MM.1S (cell line): Measurements from ENCODE around the gene HPSE2.
"Not testable (repeated sequence)": the region's sequence is repeated elsewhere in the genome, so short reads cannot be mapped to it uniquely, and the experiment has no call there.

Experiments used
- DNase-seq: peaks from one replicate; pipeline ENCODE4 v3.0.0-alpha.2; 2015
- H2AFZ ChIP-seq: fragments of 300-600 bp; sonication (generic); 2 replicates; pipeline ENCODE4 v1.6.0; 2016; ENCODE audit warnings: antibody characterized with exemption, low read length
- H3F3A ChIP-seq: fragments of 300-600 bp; sonication (generic); 2 replicates; pipeline ENCODE4 v1.6.1; 2016; ENCODE audit warnings: mild to moderate bottlenecking, antibody characterized with exemption, low read length, moderate library complexity, mixed read lengths; ENCODE audit not compliant: insufficient read depth
- H3K27ac ChIP-seq: fragments of 300-600 bp; sonication (generic); 2 replicates; pipeline ENCODE4 v1.5.1; 2016; ENCODE audit warnings: mild to moderate bottlenecking, low read length
- H3K27me3 ChIP-seq: fragments of 300-600 bp; sonication (generic); replicated peaks from 2 replicates; pipeline ENCODE4 v1.6.0; 2016; ENCODE audit warnings: low read length; ENCODE audit not compliant: insufficient read depth
- H3K36me3 ChIP-seq: fragments of 300-600 bp; sonication (generic); replicated peaks from 2 replicates; pipeline ENCODE4 v1.6.1; 2016; ENCODE audit warnings: mild to moderate bottlenecking, low read length, mixed read lengths; ENCODE audit not compliant: insufficient read depth
- H3K4me1 ChIP-seq: fragments of 300-600 bp; sonication (generic); 2 replicates; pipeline ENCODE4 v1.6.1; 2016; ENCODE audit warnings: low read length, mixed read lengths
- H3K4me2 ChIP-seq: fragments of 300-600 bp; sonication (generic); 2 replicates; pipeline ENCODE4 v1.6.0; 2016; ENCODE audit warnings: low read depth, low read length
- H3K4me3 ChIP-seq: fragments of 300-600 bp; sonication (generic); 2 replicates; pipeline ENCODE4 v1.5.1; 2016; ENCODE audit warnings: low read length, mixed read lengths
- H3K79me2 ChIP-seq: fragments of 300-600 bp; sonication (generic); 2 replicates; pipeline ENCODE4 v1.6.1; 2016; ENCODE audit warnings: mixed run types, low read length, mixed read lengths
- H3K9ac ChIP-seq: fragments of 300-600 bp; sonication (generic); 2 replicates; pipeline ENCODE4 v1.6.1; 2016; ENCODE audit warnings: low read length, mixed read lengths
- H3K9me2 ChIP-seq: fragments of 300-600 bp; sonication (generic); replicated peaks from 2 replicates; pipeline ENCODE4 v1.6.1; 2016; ENCODE audit warnings: mild to moderate bottlenecking, low read length, mixed read lengths; ENCODE audit not compliant: insufficient read depth
- H3K9me3 ChIP-seq: fragments of 300-600 bp; sonication (generic); replicated peaks from 2 replicates; pipeline ENCODE4 v1.6.1; 2016; ENCODE audit warnings: mild to moderate bottlenecking, low read length, mixed read lengths; ENCODE audit not compliant: insufficient read depth
- H4K20me1 ChIP-seq: fragments of 300-600 bp; sonication (generic); 2 replicates; pipeline ENCODE4 v1.6.1; 2016; ENCODE audit warnings: mild to moderate bottlenecking, low read length, moderate library complexity, mixed read lengths; ENCODE audit not compliant: insufficient read depth
- CTCF ChIP-seq: fragments of 300-600 bp; sonication (generic); IDR thresholded peaks from 2 replicates; pipeline ENCODE4 v1.5.1; 2016; ENCODE audit warnings: antibody characterized with exemption, low read length, mixed read lengths
- EZH2 ChIP-seq: fragments of 300-600 bp; sonication (generic); optimal IDR thresholded peaks from 2 replicates; pipeline ENCODE3; 2017; ENCODE audit warnings: low read depth, mild to moderate bottlenecking, antibody characterized with exemption, low read length, mixed read lengths
- EZH2phosphoT487 ChIP-seq: fragments of 300-600 bp; sonication (generic); IDR thresholded peaks from 2 replicates; pipeline ENCODE4 v1.6.1; 2018; ENCODE audit warnings: antibody characterized with exemption, low read length

HPSE2 gene

GRCh38 chr10:98910048-98910447, 325.6 kb downstream of the HPSE2 start:
- H3K9me3 ChIP-seq: no peaks in the 10 kb centered on the region
- no peak overlapping the region for H3K4me2 ChIP-seq
- H3K9ac ChIP-seq: no peak overlapping the region
- no peak for DNase-seq
- H3K4me1 ChIP-seq: no peaks in the 10 kb centered on the region
- H3K79me2 ChIP-seq: no peaks in the 10 kb centered on the region
- H3K27me3 ChIP-seq: no peaks in the 10 kb centered on the region
- H3K9me2 ChIP-seq: no peaks in the 10 kb centered on the region
- H2AFZ ChIP-seq: no peak overlapping the region
- no peaks in the 10 kb centered on the region for H4K20me1 ChIP-seq
- TF ChIP-seq CTCF: no peak
- no peak for TF ChIP-seq EZH2
- no peak for TF ChIP-seq EZH2phosphoT487
- no peaks in the 10 kb centered on the region for H3F3A ChIP-seq
- H3K27ac ChIP-seq: no peak overlapping the region
- H3K4me3 ChIP-seq: no peak overlapping the region
- H3K36me3 ChIP-seq: no peaks in the 10 kb centered on the region

- Histone ChIP-seq H3K4me1 (no peaks in the 10 kb centered on the region), H3K9ac (no peak overlapping the region), H3F3A (no peaks in the 10 kb centered on the region), H3K27ac (no peak overlapping the region), H3K36me3 (no peaks in the 10 kb centered on the region), H3K4me3 (no peak overlapping the region), H4K20me1 (no peaks in the 10 kb centered on the region), H3K27me3 (no peaks in the 10 kb centered on the region), H2AFZ (no peak overlapping the region), H3K9me2 (no peaks in the 10 kb centered on the region), H3K79me2 (no peaks in the 10 kb centered on the region), H3K9me3 (no peaks in the 10 kb centered on the region), H3K4me2 (no peak overlapping the region)
- TF ChIP-seq CTCF (no peak), EZH2phosphoT487 (no peak), EZH2 (no peak)
- no peak for DNase-seq
Measured at GRCh38 chr10:98908868-98909267, 326.8 kb downstream of the HPSE2 start.

- H3K27me3 ChIP-seq, H3K9ac ChIP-seq, H3K79me2 ChIP-seq, H3K27ac ChIP-seq, H3K4me3 ChIP-seq, H3K4me2 ChIP-seq, H2AFZ ChIP-seq, H3F3A ChIP-seq, H3K9me3 ChIP-seq, H3K4me1 ChIP-seq, H3K36me3 ChIP-seq, H4K20me1 ChIP-seq, H3K9me2 ChIP-seq, DNase-seq: not testable (repeated sequence)
Measured at GRCh38 chr10:98908247-98908646, 327.4 kb downstream of the HPSE2 start.

- Histone ChIP-seq H3K4me2 (no peak overlapping the region), H3K9ac (no peak overlapping the region), H3K9me2 (no peaks in the 10 kb centered on the region), H3K36me3 (no peaks in the 10 kb centered on the region), H3F3A (no peaks in the 10 kb centered on the region), H3K4me1 (no peaks in the 10 kb centered on the region), H3K27me3 (no peaks in the 10 kb centered on the region), H3K4me3 (no peak overlapping the region), H4K20me1 (no peaks in the 10 kb centered on the region), H2AFZ (no peak overlapping the region), H3K27ac (no peak overlapping the region), H3K9me3 (no peaks in the 10 kb centered on the region), H3K79me2 (no peaks in the 10 kb centered on the region)
- no peak for DNase-seq
- TF ChIP-seq CTCF: no peak
- no peak for TF ChIP-seq EZH2phosphoT487
- no peak for TF ChIP-seq EZH2
Measured at GRCh38 chr10:98901441-98902110, 334.1 kb downstream of the HPSE2 start.
